Astrocyte (in vitro differentiated cells and primary cell): Measurements from ENCODE around the gene CEACAM19.

Experiments
- CTCF ChIP-seq: IDR thresholded peaks from 2 replicates; pipeline ENCODE4 v1.5.1; 2011; ENCODE audit warnings: low read depth, mild to moderate bottlenecking, inconsistent platforms, low read length, moderate library complexity; ENCODE audit not compliant: insufficient read depth
- EZH2 ChIP-seq: IDR thresholded peaks from 2 replicates; pipeline ENCODE4 v1.6.1; 2012; ENCODE audit warnings: mild to moderate bottlenecking, low read length, inconsistent platforms; ENCODE audit not compliant: insufficient read depth

GRCh38 chr19:44664976-44665375, 6.3 kb upstream of the CEACAM19 start:
- no peak for TF ChIP-seq EZH2
- TF ChIP-seq CTCF: no peak
